Osteocyte (in vitro differentiated cells): ENCODE results near the gene COMMD9. TPM values are rescaled to one million over a fixed set of nuclear protein-coding genes. Genes with fewer than 3 reads are reported as not detected.

Experiments used
- DNase-seq: peaks from one replicate; pipeline ENCODE4 v3.0.0; 2021; ENCODE audit warnings: mixed read lengths; ENCODE audit not compliant: unreplicated experiment; ENCODE audit errors: extremely low spot score
- H3K27ac Mint-ChIP-seq: one replicate; pipeline ENCODE4 v1.8.0; 2021; ENCODE audit warnings: mild to moderate bottlenecking, mixed read lengths; ENCODE audit not compliant: unreplicated experiment
- H3K27me3 Mint-ChIP-seq: one replicate; pipeline ENCODE4 v1.8.0; 2021; ENCODE audit warnings: mixed read lengths; ENCODE audit not compliant: unreplicated experiment
- H3K36me3 Mint-ChIP-seq: one replicate; pipeline ENCODE4 v1.8.0; 2021; ENCODE audit warnings: mixed read lengths; ENCODE audit not compliant: unreplicated experiment
- H3K4me1 Mint-ChIP-seq: one replicate; pipeline ENCODE4 v1.8.0; 2021; ENCODE audit warnings: mixed read lengths; ENCODE audit not compliant: unreplicated experiment
- H3K4me3 Mint-ChIP-seq: one replicate; pipeline ENCODE4 v1.8.0; 2021; ENCODE audit warnings: mild to moderate bottlenecking, moderate library complexity, mixed read lengths; ENCODE audit not compliant: unreplicated experiment
- H3K9me3 Mint-ChIP-seq: one replicate; pipeline ENCODE4 v1.8.0; 2021; ENCODE audit warnings: mixed read lengths; ENCODE audit not compliant: unreplicated experiment
- total RNA-seq: library from RNA; stranded (reverse); gene quantifications from 2 replicates; pipeline ENCODE4 v1.2.1, GENCODE V29; 2021
- TF ChIP-seq, protein P1 (sequence below): fragments of 200-600 bp; sonication (generic); IDR thresholded peaks from 2 replicates; pipeline ENCODE4 v1.5.0; 2021; ENCODE audit warnings: antibody characterized with exemption, mild to moderate bottlenecking, moderate library complexity

COMMD9 gene
- total RNA-seq, 1 donor from 2014 or later: 71.4 TPM

DNA sequence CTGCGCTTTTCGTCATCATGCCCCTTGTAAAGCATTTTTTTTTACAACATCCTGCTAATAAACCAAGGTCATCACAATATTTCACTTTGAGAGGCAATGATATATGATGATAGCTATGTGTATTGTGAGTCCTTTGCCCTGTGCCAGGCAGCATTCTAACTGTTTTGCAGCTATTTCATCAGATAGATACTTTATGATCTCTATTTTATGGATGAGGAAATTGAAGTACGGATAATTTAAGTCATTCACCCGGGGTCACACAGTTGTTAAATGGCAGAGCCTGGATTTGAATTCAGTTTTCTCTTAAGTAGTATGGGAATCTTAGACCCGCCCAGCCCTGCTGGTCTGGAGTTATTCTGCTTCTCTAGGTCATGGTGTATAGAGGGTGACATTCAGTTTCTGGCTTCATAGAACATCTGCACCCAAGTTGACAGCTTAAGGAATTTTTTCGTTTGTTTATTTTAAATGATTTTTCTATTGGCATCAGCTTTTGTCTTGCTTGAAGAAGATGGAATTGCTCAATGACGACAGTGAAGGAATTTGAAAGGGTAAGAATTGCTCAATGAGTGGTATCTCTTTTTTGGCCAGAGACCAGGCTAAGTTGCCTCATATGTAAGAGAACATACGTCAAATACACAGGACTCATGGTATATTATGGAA, 7.8 kb upstream of the COMMD9 start:
- TF ChIP-seq, protein P1, sequence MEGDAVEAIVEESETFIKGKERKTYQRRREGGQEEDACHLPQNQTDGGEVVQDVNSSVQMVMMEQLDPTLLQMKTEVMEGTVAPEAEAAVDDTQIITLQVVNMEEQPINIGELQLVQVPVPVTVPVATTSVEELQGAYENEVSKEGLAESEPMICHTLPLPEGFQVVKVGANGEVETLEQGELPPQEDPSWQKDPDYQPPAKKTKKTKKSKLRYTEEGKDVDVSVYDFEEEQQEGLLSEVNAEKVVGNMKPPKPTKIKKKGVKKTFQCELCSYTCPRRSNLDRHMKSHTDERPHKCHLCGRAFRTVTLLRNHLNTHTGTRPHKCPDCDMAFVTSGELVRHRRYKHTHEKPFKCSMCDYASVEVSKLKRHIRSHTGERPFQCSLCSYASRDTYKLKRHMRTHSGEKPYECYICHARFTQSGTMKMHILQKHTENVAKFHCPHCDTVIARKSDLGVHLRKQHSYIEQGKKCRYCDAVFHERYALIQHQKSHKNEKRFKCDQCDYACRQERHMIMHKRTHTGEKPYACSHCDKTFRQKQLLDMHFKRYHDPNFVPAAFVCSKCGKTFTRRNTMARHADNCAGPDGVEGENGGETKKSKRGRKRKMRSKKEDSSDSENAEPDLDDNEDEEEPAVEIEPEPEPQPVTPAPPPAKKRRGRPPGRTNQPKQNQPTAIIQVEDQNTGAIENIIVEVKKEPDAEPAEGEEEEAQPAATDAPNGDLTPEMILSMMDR: no peak
- H3K27ac Mint-ChIP-seq: peak overlapping the region; percentile 19
- DNase-seq: no peak
- peaks cover 35% of the 10 kb centered on the region for H3K4me1 Mint-ChIP-seq
- H3K4me3 Mint-ChIP-seq: no peak overlapping the region
- no peaks in the 10 kb centered on the region for H3K9me3 Mint-ChIP-seq
- H3K27me3 Mint-ChIP-seq: no peaks in the 10 kb centered on the region
- no peaks in the 10 kb centered on the region for H3K36me3 Mint-ChIP-seq

DNA sequence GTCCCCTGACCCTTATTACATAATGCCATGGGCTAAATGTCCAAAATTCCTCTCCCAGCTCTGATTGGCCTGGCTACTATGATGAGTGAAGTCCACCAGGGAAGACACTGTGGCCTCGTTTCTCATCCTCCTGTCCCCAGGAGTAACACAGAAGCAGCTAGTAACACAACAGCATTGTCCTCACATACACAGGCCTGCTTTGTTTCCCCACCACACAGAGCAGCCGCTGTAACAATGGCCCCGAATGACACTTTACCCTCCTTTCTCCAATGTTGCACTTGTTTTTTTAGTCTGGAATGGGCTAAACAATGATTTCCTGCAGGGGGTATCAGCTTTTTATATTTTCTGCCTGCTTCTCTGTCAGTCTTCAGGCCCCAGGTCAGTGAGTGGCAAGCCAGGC, 6.7 kb upstream of the COMMD9 start, which contains the start of gene PRR5L:
Gene PRR5L, plus strand, starts transcription at position 363 of the 400 bp plus-strand sequence. CDS start 104,834 bp downstream, outside the sequence.
- Mint-ChIP-seq H3K4me3 (no peak within 1 kb of the TSS), H3K27ac (peak within 1 kb of the TSS; percentile 19), H3K4me1 (peaks cover 31% of the 10 kb centered on the region), H3K27me3 (no peaks in the 10 kb centered on the region), H3K36me3 (no peaks in the 10 kb centered on the region), H3K9me3 (no peaks in the 10 kb centered on the region)
- DNase-seq: no peak
- TF ChIP-seq, protein P1: no peak

DNA sequence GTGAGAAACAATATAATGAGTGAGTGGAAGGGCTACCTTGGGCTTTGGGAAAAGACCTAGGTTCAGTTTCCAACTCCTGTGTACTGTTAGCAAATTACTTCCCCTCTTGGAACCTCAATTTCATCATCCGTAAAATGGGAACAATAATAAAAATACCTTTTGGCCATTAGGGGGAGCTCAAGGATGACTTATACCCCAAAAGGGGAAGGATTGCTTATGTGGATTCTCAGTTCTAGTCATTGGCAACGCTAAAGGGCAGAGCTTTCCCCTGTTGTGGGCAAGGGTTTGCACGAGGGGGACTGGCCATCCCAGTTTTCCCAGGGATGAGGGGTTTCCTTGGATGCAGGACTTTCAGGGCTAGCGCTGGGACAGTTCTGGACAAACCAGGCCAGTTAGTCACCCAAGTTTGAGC, 3.1 kb upstream of the COMMD9 start:
- TF ChIP-seq, protein P1: peak; percentile 72
- peaks cover 40% of the 10 kb centered on the region for H3K4me1 Mint-ChIP-seq
- H3K27ac Mint-ChIP-seq: no peak overlapping the region
- no peaks in the 10 kb centered on the region for H3K9me3 Mint-ChIP-seq
- no peak overlapping the region for H3K4me3 Mint-ChIP-seq
- H3K27me3 Mint-ChIP-seq: no peaks in the 10 kb centered on the region
- H3K36me3 Mint-ChIP-seq: no peaks in the 10 kb centered on the region
- no peak for DNase-seq

DNA sequence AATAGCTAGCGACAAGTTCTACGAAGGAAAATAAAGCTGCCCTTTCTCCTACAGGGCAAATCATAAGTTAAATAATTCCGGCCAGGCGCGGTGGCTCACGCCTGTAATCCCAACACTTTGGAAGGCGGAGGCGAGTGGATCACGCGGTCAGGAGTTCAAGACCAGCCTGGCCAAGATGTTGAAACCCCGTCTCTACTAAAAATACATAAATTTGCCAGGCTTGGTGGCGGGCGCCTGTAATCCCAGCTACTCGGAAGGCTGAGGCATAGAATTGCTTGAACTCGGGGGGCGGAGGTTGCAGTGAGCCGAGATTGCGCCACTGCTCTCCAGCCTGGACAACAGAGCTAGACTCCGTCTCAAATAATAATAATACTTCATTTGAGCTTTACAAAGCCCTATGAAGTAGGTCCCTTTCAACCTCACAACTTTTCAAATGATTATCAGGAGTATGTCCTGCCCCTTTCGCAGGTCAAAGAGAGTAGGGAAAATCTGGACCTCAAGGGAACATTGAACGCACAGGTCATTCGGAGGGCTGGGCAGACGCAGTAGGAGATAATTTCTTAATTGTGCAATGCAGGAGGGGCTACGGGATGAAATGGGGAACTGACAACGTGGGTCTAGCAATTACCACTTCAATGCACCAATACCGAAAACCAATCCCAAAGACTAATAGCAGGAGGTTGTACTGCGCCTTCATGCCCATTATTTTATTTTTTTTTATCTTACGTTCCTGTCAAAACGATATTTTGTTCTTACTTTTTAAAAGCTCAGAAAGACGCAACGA, 590 bp downstream of the COMMD9 start:
- H3K27me3 Mint-ChIP-seq: no peaks in the 10 kb centered on the region
- peak overlapping the region; percentile 85 for H3K27ac Mint-ChIP-seq
- no peaks in the 10 kb centered on the region for H3K36me3 Mint-ChIP-seq
- DNase-seq: peak; percentile 56
- H3K4me1 Mint-ChIP-seq: peaks cover 26% of the 10 kb centered on the region
- TF ChIP-seq, protein P1: no peak
- H3K4me3 Mint-ChIP-seq: peak overlapping the region; percentile 93
- H3K9me3 Mint-ChIP-seq: no peaks in the 10 kb centered on the region

DNA sequence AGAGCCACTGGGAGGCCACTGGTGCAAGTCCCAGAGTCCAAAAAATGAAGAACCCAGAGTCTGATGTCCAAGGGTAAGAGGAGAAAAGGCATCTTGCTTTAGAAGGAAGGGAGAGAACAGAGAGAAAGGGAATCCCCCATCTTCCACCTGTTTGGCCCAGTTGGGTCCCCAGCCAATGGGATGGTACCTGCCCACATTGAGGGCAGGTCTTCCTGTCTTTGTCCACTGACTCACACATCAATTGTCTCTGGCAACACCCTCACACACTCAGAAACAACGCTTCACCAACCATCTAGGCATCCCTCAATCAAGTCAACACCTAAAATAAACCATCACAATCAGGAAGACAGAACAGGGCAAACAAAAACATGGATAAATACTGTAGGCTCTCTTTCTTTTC, 6.3 kb downstream of the COMMD9 start:
- TF ChIP-seq, protein P1: no peak
- Mint-ChIP-seq H3K9me3 (peaks cover 16% of the 10 kb centered on the region), H3K27me3 (no peaks in the 10 kb centered on the region), H3K27ac (no peak overlapping the region), H3K4me1 (peaks cover 5% of the 10 kb centered on the region), H3K36me3 (peaks cover 16% of the 10 kb centered on the region), H3K4me3 (no peak overlapping the region)
- peak; percentile 27 for DNase-seq
